PFSK-1 (cell line): Measurements from ENCODE around the gene TAF6L.

ENCODE experiments used
- POLR2AphosphoS5 ChIP-seq: IDR thresholded peaks from 2 replicates; pipeline ENCODE4 v1.6.1; 2012; ENCODE audit warnings: low read depth, mild to moderate bottlenecking, control low read depth, low read length, moderate library complexity
- SIN3A ChIP-seq: IDR thresholded peaks from 2 replicates; pipeline ENCODE4 v1.6.1; 2012; ENCODE audit warnings: mild to moderate bottlenecking, low read length, moderate library complexity, borderline replicate concordance; ENCODE audit not compliant: insufficient read depth

DNA sequence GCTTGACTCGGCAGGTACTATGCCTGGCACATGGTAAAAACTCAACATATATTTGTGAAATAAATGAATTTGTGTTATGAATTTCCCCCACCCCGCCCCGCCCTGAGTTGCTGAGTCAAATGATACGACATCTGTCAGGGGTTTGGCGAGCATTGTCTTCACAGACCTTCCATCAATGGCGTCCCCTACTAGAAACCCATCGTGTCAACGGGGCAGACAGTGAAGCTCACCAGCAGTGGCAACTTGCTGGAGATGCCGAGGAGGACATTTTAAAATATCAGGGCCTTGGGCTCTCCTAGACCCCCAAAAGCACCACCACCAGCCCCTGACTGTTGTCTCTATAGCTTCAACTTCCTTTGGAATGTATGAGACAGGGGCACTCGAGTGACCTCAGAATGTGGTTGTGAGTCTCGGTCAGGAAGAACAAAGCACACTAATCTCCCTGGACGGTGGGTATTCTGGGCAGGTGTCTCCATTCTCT is 34.8 kb downstream of the TAF6L start:
- TF ChIP-seq SIN3A (no peak), POLR2AphosphoS5 (no peak)
